Measurements from ENCODE around the gene AGO4. TPM values are rescaled to one million over a fixed set of nuclear protein-coding genes. Genes with fewer than 3 reads are reported as not detected.
"Not testable (repeated sequence)": the region's sequence is repeated elsewhere in the genome, so short reads cannot be mapped to it uniquely, and the experiment has no call there.

AGO4 gene
- total and polyA plus RNA-seq, 2 donors (not counting 1 experiment from before 2014, with no cell fraction given) = 7.8 to 22.6 TPM

DNA sequence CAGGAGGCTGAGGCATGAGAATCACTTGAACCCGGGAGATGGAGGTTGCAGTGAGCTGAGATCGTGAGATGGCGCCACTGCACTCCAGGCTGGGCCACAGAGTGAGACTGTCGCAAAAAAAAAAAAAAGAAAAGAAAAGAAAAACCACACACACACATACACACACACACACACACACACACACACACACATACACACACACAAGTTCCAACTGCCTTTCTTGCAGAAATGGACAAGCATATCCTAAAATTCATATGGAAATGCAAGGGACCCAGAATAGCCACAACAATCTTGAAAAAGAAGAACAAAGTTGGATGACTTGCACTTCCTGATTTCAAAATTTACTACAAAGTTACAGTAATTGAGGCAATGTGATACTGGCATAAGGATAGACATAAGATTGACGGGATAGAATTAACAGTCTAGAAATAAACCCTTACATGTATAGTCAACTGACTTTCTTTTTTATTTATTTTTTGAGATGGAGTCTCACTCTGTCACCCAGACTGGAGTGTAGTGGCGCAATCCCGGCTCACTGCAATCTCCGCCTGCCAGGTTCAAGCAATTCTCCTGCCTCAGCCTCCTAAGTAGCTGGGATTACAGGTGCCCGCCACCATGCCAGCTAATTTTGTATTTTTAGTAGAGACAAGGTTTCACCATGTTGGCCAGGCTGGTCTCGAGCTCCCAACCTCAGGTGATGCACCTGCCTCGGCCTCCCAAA is 7.5 kb upstream of the AGO4 start:
- H3K4me3 Mint-ChIP-seq = peak overlapping the region; percentile 33
- 95% methylated on average over 6 of the region's 11 CpGs for WGBS (ENCODE audit: insufficient coverage)
- peaks cover 40 to 46% of the 10 kb centered on the region in 2 donors for H3K4me1 ChIP-seq (ENCODE audit: control insufficient read depth in 2 of 2, insufficient read depth in 2 of 2, low read length in 2 of 2)
- H3K79me2 ChIP-seq (ENCODE audit: control insufficient read depth, insufficient read depth, low read length); H3K9me3 Mint-ChIP-seq (ENCODE audit: insufficient read depth); intact Hi-C loops (cut with micrococcal nuclease); H3K27ac ChIP-seq (ENCODE audit: low read length in 2 of 2); H3K4me2 ChIP-seq (replicated peaks; ENCODE audit: low read depth, low read length, poor library complexity, severe bottlenecking); H3K27me3 Mint-ChIP-seq; ATAC-seq (ENCODE audit: low read depth); H2AFZ ChIP-seq (ENCODE audit: insufficient read depth, low read depth, low read length, poor library complexity, severe bottlenecking); POLR2A ChIA-PET; H3K9me3 ChIP-seq (ENCODE audit: control extremely low read depth in 1 of 3, control insufficient read depth in 2 of 3, insufficient read depth in 1 of 3, low read length in 2 of 3); H3K27me3 ChIP-seq (replicated peaks in 1 of 4; ENCODE audit: control extremely low read depth in 1 of 4, control insufficient read depth in 3 of 4, insufficient read depth in 4 of 4, low read length in 3 of 4); CTCF ChIA-PET; DNase-seq; H3K36me3 ChIP-seq (replicated peaks in 1 of 2; ENCODE audit: control extremely low read depth in 1 of 2, control insufficient read depth in 1 of 2, extremely low read depth in 1 of 2, insufficient read depth in 2 of 2, low read length in 1 of 2); H3K4me3 ChIP-seq (ENCODE audit: control extremely low read depth in 1 of 5, extremely low read depth in 1 of 5, insufficient read depth in 1 of 5, low read depth in 2 of 5, low read length in 4 of 5); H3K9ac ChIP-seq (ENCODE audit: low read length); H3K27ac Mint-ChIP-seq; H4K20me1 ChIP-seq (ENCODE audit: control insufficient read depth, insufficient read depth, low read length, poor library complexity, severe bottlenecking): not testable (repeated sequence)
- H3K4me1 Mint-ChIP-seq = peaks cover 40% of the 10 kb centered on the region

- H3K4me1 Mint-ChIP-seq = peaks cover 36% of the 10 kb centered on the region
- WGBS (ENCODE audit: insufficient coverage) = 2% methylated on average over 47 of the region's 49 CpGs
- Histone ChIP-seq H3K4me1 (ENCODE audit: control insufficient read depth in 2 of 2, insufficient read depth in 2 of 2, low read length in 2 of 2) (peaks cover 24 to 31% of the 10 kb centered on the region in 2 donors), H2AFZ (ENCODE audit: insufficient read depth, low read depth, low read length, poor library complexity, severe bottlenecking) (peak overlapping the region; percentile 95), H3K36me3 (replicated peaks in 1 of 2; ENCODE audit: control extremely low read depth in 1 of 2, control insufficient read depth in 1 of 2, extremely low read depth in 1 of 2, insufficient read depth in 2 of 2, low read length in 1 of 2) (no peaks in the 10 kb centered on the region), H3K9ac (ENCODE audit: low read length) (peak overlapping the region; percentile 80), H3K79me2 (ENCODE audit: control insufficient read depth, insufficient read depth, low read length) (peaks cover 45% of the 10 kb centered on the region), H3K9me3 (ENCODE audit: control extremely low read depth in 1 of 3, control insufficient read depth in 2 of 3, insufficient read depth in 1 of 3, low read length in 2 of 3) (no peaks in the 10 kb centered on the region), H3K27ac (ENCODE audit: low read length in 2 of 2) (peak overlapping the region; percentile 41 to 75), H3K4me2 (replicated peaks; ENCODE audit: low read depth, low read length, poor library complexity, severe bottlenecking) (peak overlapping the region; percentile 86), H3K4me3 (ENCODE audit: control extremely low read depth in 1 of 5, extremely low read depth in 1 of 5, insufficient read depth in 1 of 5, low read depth in 2 of 5, low read length in 4 of 5) (peak overlapping the region; percentile 73 to 89 (median 81)), H4K20me1 (ENCODE audit: control insufficient read depth, insufficient read depth, low read length, poor library complexity, severe bottlenecking) (no peaks in the 10 kb centered on the region), H3K27me3 (replicated peaks in 1 of 4; ENCODE audit: control extremely low read depth in 1 of 4, control insufficient read depth in 3 of 4, insufficient read depth in 4 of 4, low read length in 3 of 4) (no peaks in the 10 kb centered on the region)
- intact Hi-C loops (cut with micrococcal nuclease) = loop anchor here (1.0 kb wide), 1 partner anchor 39 kb away; the partner anchor contains the start of gene CLSPN
- ATAC-seq (ENCODE audit: low read depth) (peak; percentile 42), DNase-seq (peak; percentile 40)
- no peak for TF ChIP-seq EZH2 (IDR thresholded peaks at IDR 0.05; ENCODE audit: borderline replicate concordance, insufficient read depth, low read depth, low read length, poor library complexity, severe bottlenecking)
- TF ChIP-seq, protein P1, sequence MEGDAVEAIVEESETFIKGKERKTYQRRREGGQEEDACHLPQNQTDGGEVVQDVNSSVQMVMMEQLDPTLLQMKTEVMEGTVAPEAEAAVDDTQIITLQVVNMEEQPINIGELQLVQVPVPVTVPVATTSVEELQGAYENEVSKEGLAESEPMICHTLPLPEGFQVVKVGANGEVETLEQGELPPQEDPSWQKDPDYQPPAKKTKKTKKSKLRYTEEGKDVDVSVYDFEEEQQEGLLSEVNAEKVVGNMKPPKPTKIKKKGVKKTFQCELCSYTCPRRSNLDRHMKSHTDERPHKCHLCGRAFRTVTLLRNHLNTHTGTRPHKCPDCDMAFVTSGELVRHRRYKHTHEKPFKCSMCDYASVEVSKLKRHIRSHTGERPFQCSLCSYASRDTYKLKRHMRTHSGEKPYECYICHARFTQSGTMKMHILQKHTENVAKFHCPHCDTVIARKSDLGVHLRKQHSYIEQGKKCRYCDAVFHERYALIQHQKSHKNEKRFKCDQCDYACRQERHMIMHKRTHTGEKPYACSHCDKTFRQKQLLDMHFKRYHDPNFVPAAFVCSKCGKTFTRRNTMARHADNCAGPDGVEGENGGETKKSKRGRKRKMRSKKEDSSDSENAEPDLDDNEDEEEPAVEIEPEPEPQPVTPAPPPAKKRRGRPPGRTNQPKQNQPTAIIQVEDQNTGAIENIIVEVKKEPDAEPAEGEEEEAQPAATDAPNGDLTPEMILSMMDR (IDR thresholded peaks at IDR 0.05) = no peak
- H3K27ac Mint-ChIP-seq = peak overlapping the region; percentile 89
- ChIA-PET CTCF (interaction anchor here (0.8 to 1.6 kb wide), 2 partner anchors 23 to 81 kb away, joined by 3 to 6 read pairs; no protein-coding TSS in a partner anchor), POLR2A (no interaction called here)
- H3K4me3 Mint-ChIP-seq = peak overlapping the region; percentile 90
- no peaks in the 10 kb centered on the region for H3K27me3 Mint-ChIP-seq
- no peaks in the 10 kb centered on the region for H3K9me3 Mint-ChIP-seq (ENCODE audit: insufficient read depth)
Measured at GRCh38 chr1:35808450-35809113, 766 bp downstream of the AGO4 start.
